K562 (cell line): ENCODE results near the gene INCENP. TPM values are rescaled to one million over a fixed set of nuclear protein-coding genes. Genes with fewer than 3 reads are reported as not detected.
A peak's percentile ranks its signal among the peaks of the same experiment; 100 is the strongest.

Source experiments
- ATAC-seq: fragments of 200-7000 bp; cut with Tn5 transposase; 3 replicates; pipeline ENCODE4 v1.9.1; 2020; ENCODE audit warnings: moderate library complexity
- BruUV-seq: library from RNA; stranded (reverse); fragments of 400-500 nt; replicated peaks from 2 replicates; lab custom pipeline; 2021; lab: Mats Ljungman, UMichigan
- CTCF ChIA-PET: fragments of 300-600 bp; formaldehyde crosslinking; extraction: SDS; loops from one replicate; lab custom pipeline; 2021; ENCODE audit warnings: low intra/inter-chr PET ratio; lab: Yijun Ruan, JAX
- POLR2A ChIA-PET: fragments of 300-600, 350-650 bp; sonication (Branson Sonifier 250); formaldehyde crosslinking; extraction: SDS; loops from one replicate; lab custom pipeline; 2021; ENCODE audit warnings: antibody characterized with exemption, inconsistent platforms; lab: Yijun Ruan, JAX
- DNase-seq, 4 experiments: peaks; one replicate each; pipeline versions ENCODE4 v3.0.0 to v3.0.0-alpha.2; 2011 to 2018; ENCODE audit warnings: low spot score in 3 of 4, mixed read lengths in 3 of 4; ENCODE audit errors: extremely low read depth in 1 of 4
- FAIRE-seq: peaks from 2 replicates; lab custom pipeline; 2011; peaks lifted over from hg19 to GRCh38; lab: Jason Lieb, UNC
- H2AFZ ChIP-seq: 2 replicates; pipeline ENCODE4 v1.6.0; 2011; ENCODE audit warnings: low read depth, low read length, control low read depth, inconsistent platforms
- H3K27ac ChIP-seq: fragments of 200-600 bp; 3 replicates; pipeline ENCODE4 v1.8.0; 2011; ENCODE audit warnings: low read depth, mild to moderate bottlenecking, control low read depth, inconsistent platforms, low read length, moderate library complexity, mixed read lengths; ENCODE audit errors: extremely low read depth
- H3K27me3 ChIP-seq, 2 experiments: fragments of 300-600 bp in 1 of 2; 2 replicates in 1 of 2; 3 replicates in 1 of 2; pipeline versions ENCODE4 v1.6.0 to v1.8.0; 2011; ENCODE audit warnings: inconsistent platforms in 2 of 2, low read length in 2 of 2, mild to moderate bottlenecking in 1 of 2, mixed read lengths in 1 of 2, moderate library complexity in 1 of 2; ENCODE audit not compliant: control insufficient read depth in 2 of 2, insufficient read depth in 2 of 2
- H3K36me3 ChIP-seq: fragments of 300-600 bp; 3 replicates; pipeline ENCODE4 v1.8.0; 2011; ENCODE audit warnings: mild to moderate bottlenecking, low read length, inconsistent platforms; ENCODE audit not compliant: control insufficient read depth, insufficient read depth
- H3K4me1 ChIP-seq, 2 experiments: fragments of 200-600 bp in 1 of 2; replicated peaks in 1 of 2; 2 replicates in 1 of 2; 3 replicates in 1 of 2; pipeline versions ENCODE4 v1.5.1 to v1.8.0; 2011; ENCODE audit warnings: inconsistent platforms in 2 of 2, low read length in 2 of 2, mild to moderate bottlenecking in 1 of 2, mixed read lengths in 1 of 2, moderate library complexity in 1 of 2; ENCODE audit not compliant: control insufficient read depth in 2 of 2, insufficient read depth in 2 of 2
- H3K4me2 ChIP-seq: 2 replicates; pipeline ENCODE4 v1.6.1; 2011; ENCODE audit warnings: low read length, control low read depth, inconsistent platforms, mixed read lengths; ENCODE audit not compliant: insufficient read depth
- H3K4me3 ChIP-seq: fragments of 200-600 bp; sonication (generic), shearing (Covaris generic); 2 replicates; pipeline ENCODE4 v1.5.1; 2016; ENCODE audit warnings: control low read depth, inconsistent platforms
- H3K79me2 ChIP-seq: fragments of 200-600 bp; 3 replicates; pipeline ENCODE4 v1.8.0; 2011; ENCODE audit warnings: low read length, inconsistent platforms; ENCODE audit not compliant: control insufficient read depth, insufficient read depth
- H3K9ac ChIP-seq, 2 experiments: 2 replicates each; pipeline versions ENCODE4 v1.6.0 to v1.6.1; 2011; ENCODE audit warnings: low read depth in 2 of 2, low read length in 2 of 2, control low read depth in 1 of 2, inconsistent platforms in 1 of 2, mild to moderate bottlenecking in 1 of 2, mixed read lengths in 1 of 2; ENCODE audit not compliant: insufficient read depth in 1 of 2
- H3K9me1 ChIP-seq: one replicate; pipeline ENCODE4 v1.6.0; 2011; ENCODE audit warnings: inconsistent platforms, mild to moderate bottlenecking, low read length, moderate library complexity; ENCODE audit not compliant: control insufficient read depth, insufficient read depth
- H3K9me3 ChIP-seq: replicated peaks from 2 replicates; pipeline ENCODE4 v1.5.1; 2011; ENCODE audit warnings: low read depth, low read length, inconsistent platforms; ENCODE audit not compliant: control insufficient read depth, insufficient read depth
- H4K20me1 ChIP-seq: replicated peaks from 2 replicates; pipeline ENCODE4 v1.6.1; 2011; ENCODE audit warnings: low read length, inconsistent platforms, mixed read lengths; ENCODE audit not compliant: control insufficient read depth, insufficient read depth
- BRF1 ChIP-seq: IDR thresholded peaks from 3 replicates; pipeline ENCODE4 v1.6.1; 2011; ENCODE audit warnings: borderline replicate concordance, mild to moderate bottlenecking; ENCODE audit not compliant: insufficient read length; ENCODE audit errors: extremely low read depth
- DIDO1 ChIP-seq: fragments of 450-650 bp; IDR thresholded peaks from 2 replicates; pipeline ENCODE4 v1.6.1; 2016; ENCODE audit warnings: low read depth, missing biosample characterization, missing genetic modification characterization
- EP300 ChIP-seq: IDR thresholded peaks from 2 replicates; pipeline ENCODE4 v1.6.1; 2012; ENCODE audit warnings: low read length, improper control_type of control experiment
- FOXJ2 ChIP-seq: fragments of 200-800 bp; sonication (Bioruptor generic); IDR thresholded peaks from 2 replicates; pipeline ENCODE4 v1.6.1; 2016; ENCODE audit warnings: missing genetic modification characterization, missing compliant biosample characterization
- MNT ChIP-seq, 2 experiments: fragments of 450-650 bp; conservative IDR thresholded peaks; 2 replicates each; pipeline ENCODE4 v1.6.1; 2017; ENCODE audit warnings: mild to moderate bottlenecking in 2 of 2, moderate library complexity in 2 of 2
- POLR2G ChIP-seq: fragments of 200-400 bp; formaldehyde crosslinking; IDR thresholded peaks from 2 replicates; pipeline ENCODE4 v1.6.1; 2017; ENCODE audit warnings: low read depth, mild to moderate bottlenecking, antibody characterized with exemption, low read length, moderate library complexity
- RBM22 ChIP-seq: fragments of 200-400 bp; formaldehyde crosslinking; IDR thresholded peaks from 2 replicates; pipeline ENCODE4 v1.6.1; 2018; ENCODE audit warnings: low read length, low read depth; ENCODE audit not compliant: poor library complexity, severe bottlenecking
- SMARCB1 ChIP-seq: IDR thresholded peaks from 2 replicates; pipeline ENCODE4 v1.6.1; 2011; ENCODE audit warnings: improper control_type of control experiment, low read depth; ENCODE audit not compliant: insufficient read length
- ZKSCAN1 ChIP-seq: fragments of 150-350 bp; IDR thresholded peaks from 2 replicates; pipeline ENCODE4 v1.6.1; 2016; ENCODE audit warnings: low read depth, low read length
- ZNF212 ChIP-seq: fragments of 450-650 bp; formaldehyde crosslinking; IDR thresholded peaks from 2 replicates; pipeline ENCODE4 v1.4.0; 2020; ENCODE audit warnings: mild to moderate bottlenecking
- ZNF507 ChIP-seq: conservative IDR thresholded peaks from 2 replicates; pipeline ENCODE4 v1.6.1; 2017; ENCODE audit warnings: missing genetic modification characterization, missing compliant biosample characterization
- WGBS: fragments of 100-300 bp; shearing (Covaris generic); methylation state at CpG from one replicate; pipeline ENCODE4 v1.1.6; 2016; ENCODE audit warnings: low coverage, mixed read lengths; ENCODE audit not compliant: insufficient coverage; ENCODE audit errors: missing lambda C conversion rate; 5-methylcytosine and 5-hydroxymethylcytosine counted together
- in situ Hi-C: fragments of 300-500 bp; cut with MboI; formaldehyde crosslinking; loops from 4 replicates; pipeline ENCODE4 v1.15.0; 2018; ENCODE audit warnings: inconsistent platforms, mixed read lengths
- intact Hi-C: fragments of 100-400 bp; cut with micrococcal nuclease; formaldehyde crosslinking; loops from 2 replicates; pipeline ENCODE4 v1.14.2; 2022
- polyA plus RNA-seq, 8 experiments: library from polyadenylated mRNA; depleted of rRNA in 4 of 8; stranded (reverse) in 5 of 8; unstranded in 3 of 8; fragments of >200 nt; fragmentation: Nextera tagmentation in 2 of 8; fragmentation: Illumina TruSeq in 1 of 8; extraction: Ambion mirVana in 2 of 8; extraction: Trizol in 1 of 8; gene quantifications; 2 replicates each; pipeline versions ENCODE4 v1.2.1 to v1.2.3, GENCODE V29; 2011 to 2014; ENCODE audit warnings: inconsistent platforms in 1 of 8, missing spikeins in 1 of 8
- total RNA-seq, 7 experiments: library from RNA; depleted of rRNA in 6 of 7; stranded (reverse); fragments of >200 nt in 6 of 7; fragmentation: Illumina TruSeq in 2 of 7; extraction: Trizol in 2 of 7; gene quantifications; 2 replicates each; pipeline versions ENCODE4 v1.2.1 to v1.2.3, GENCODE V29; 2011 to 2021; ENCODE audit warnings: low replicate concordance in 1 of 7
- TF ChIP-seq, protein P1 (sequence below): sonication (generic); formaldehyde crosslinking; IDR thresholded peaks from 2 replicates; pipeline ENCODE4 v1.8.1; 2022; ENCODE audit warnings: missing genetic modification reagents

Gene INCENP
- total and polyA plus RNA-seq, 9 of the 15 experiments (the other 6 are each of a cell fraction or from before 2014, with no cell fraction given): 1.1 to 97.9 (median 28.2) TPM

- Histone ChIP-seq H3K9me3 (no peaks in the 10 kb centered on the region), H3K27me3 (no peaks in the 10 kb centered on the region), H3K36me3 (peaks cover 98% of the 10 kb centered on the region; the same call in 2 of the 3 replicates), H3K4me3 (no peak overlapping the region), H3K4me2 (no peak overlapping the region), H3K4me1 (no peaks in the 10 kb centered on the region), H3K9me1 (no peaks in the 10 kb centered on the region), H3K79me2 (no peaks in the 10 kb centered on the region), H3K9ac (no peak overlapping the region), H2AFZ (no peak overlapping the region), H4K20me1 (no peaks in the 10 kb centered on the region; the same call in 1 of the 2 replicates), H3K27ac (no peak overlapping the region)
- in situ Hi-C loops: no loop called here
- CTCF ChIA-PET: no interaction called here
- BruUV-seq: no TSS peak
- ATAC-seq (no peak), DNase-seq (no peak), FAIRE-seq (no peak)
- 87% methylated on average over 17 of the region's 36 CpGs for WGBS
- TF ChIP-seq RBM22 (peak; percentile 52), ZNF212 (CRISPR knock-in tag) (no peak), POLR2G (peak; percentile 57)
- POLR2A ChIA-PET: interaction anchor here (0.5 kb wide), 1 partner anchor 35 kb away, joined by 3 read pairs; no protein-coding TSS in a partner anchor
- intact Hi-C loops: no loop called here
Observed at GRCh38 chr11:62146476-62147200, 22.8 kb downstream of the INCENP start.

GRCh38 chr11:62147545-62147944 lies 23.7 kb downstream of the INCENP start:
- POLR2A ChIA-PET: interaction anchor here (0.5 to 1.1 kb wide), 6 partner anchors 8 to 1406 kb away, joined by 3 to 5 read pairs (median 3); partner anchors contain the start of gene INCENP
- peaks cover 97% of the 10 kb centered on the region; the same call in 2 of the 3 replicates for H3K36me3 ChIP-seq
- DNase-seq: no peak

More at GRCh38 chr11:62147545-62147944, 23.7 kb downstream of the INCENP start:
- H3K4me2 ChIP-seq: no peak overlapping the region
- no peak overlapping the region for H3K4me3 ChIP-seq
- no peak overlapping the region for H3K9ac ChIP-seq
- no peaks in the 10 kb centered on the region for H3K9me3 ChIP-seq
- CTCF ChIA-PET: no interaction called here
- no peaks in the 10 kb centered on the region for H3K4me1 ChIP-seq
- ATAC-seq: no peak; the same call in 2 of the 3 replicates
- H3K27ac ChIP-seq: no peak overlapping the region
- H4K20me1 ChIP-seq: no peaks in the 10 kb centered on the region; the same call in 1 of the 2 replicates
- intact Hi-C loops: no loop called here
- H3K27me3 ChIP-seq: no peaks in the 10 kb centered on the region
- 78% methylated on average over 11 of the region's 12 CpGs for WGBS
- no peaks in the 10 kb centered on the region for H3K9me1 ChIP-seq
- H3K79me2 ChIP-seq: no peaks in the 10 kb centered on the region
- TF ChIP-seq SMARCB1: no peak
- no peak for TF ChIP-seq MNT (conservative IDR thresholded peaks at IDR 0.05)
- no peak for TF ChIP-seq EP300
- no peak for TF ChIP-seq BRF1
- TF ChIP-seq, protein P1, sequence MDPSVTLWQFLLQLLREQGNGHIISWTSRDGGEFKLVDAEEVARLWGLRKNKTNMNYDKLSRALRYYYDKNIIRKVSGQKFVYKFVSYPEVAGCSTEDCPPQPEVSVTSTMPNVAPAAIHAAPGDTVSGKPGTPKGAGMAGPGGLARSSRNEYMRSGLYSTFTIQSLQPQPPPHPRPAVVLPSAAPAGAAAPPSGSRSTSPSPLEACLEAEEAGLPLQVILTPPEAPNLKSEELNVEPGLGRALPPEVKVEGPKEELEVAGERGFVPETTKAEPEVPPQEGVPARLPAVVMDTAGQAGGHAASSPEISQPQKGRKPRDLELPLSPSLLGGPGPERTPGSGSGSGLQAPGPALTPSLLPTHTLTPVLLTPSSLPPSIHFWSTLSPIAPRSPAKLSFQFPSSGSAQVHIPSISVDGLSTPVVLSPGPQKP (CRISPR knock-in tag): no peak
- TF ChIP-seq FOXJ2 (tag): no peak
- no peak for TF ChIP-seq ZKSCAN1
- TF ChIP-seq DIDO1 (tag): no peak
- no peak for TF ChIP-seq ZNF507 (tag)
- TF ChIP-seq, all 486 proteins: peak for 0
- BruUV-seq: no TSS peak
- no peak overlapping the region for H2AFZ ChIP-seq
- in situ Hi-C loops: no loop called here
- no peak for FAIRE-seq
